KMS-11 (cell line): ENCODE measurements around the gene PCDHB5.
"Not testable (repeated sequence)": the region's sequence is repeated elsewhere in the genome, so short reads cannot be mapped to it uniquely, and the experiment has no call there.

Source experiments
- H2AFZ ChIP-seq: fragments of 200-600 bp; sonication (generic); 2 replicates; pipeline ENCODE4 v1.6.1; 2016; ENCODE audit warnings: antibody characterized with exemption, mixed run types, low read depth
- H3K27ac ChIP-seq: fragments of 200-600 bp; sonication (generic); 2 replicates; pipeline ENCODE4 v1.6.1; 2016; ENCODE audit warnings: mild to moderate bottlenecking, mixed run types
- H3K27me3 ChIP-seq: fragments of 200-600 bp; sonication (generic); 2 replicates; pipeline ENCODE4 v1.6.1; 2017; ENCODE audit warnings: mild to moderate bottlenecking, low read depth, mixed run types, moderate library complexity; ENCODE audit not compliant: insufficient read depth
- H3K36me3 ChIP-seq: fragments of 200-600 bp; sonication (generic); 2 replicates; pipeline ENCODE4 v1.6.1; 2017; ENCODE audit warnings: mild to moderate bottlenecking, mixed run types; ENCODE audit not compliant: insufficient read depth
- H3K4me1 ChIP-seq: fragments of 200-600 bp; sonication (generic); 2 replicates; pipeline ENCODE4 v1.6.1; 2016; ENCODE audit warnings: mild to moderate bottlenecking, low read depth, mixed run types; ENCODE audit not compliant: poor library complexity, severe bottlenecking
- H3K4me2 ChIP-seq: fragments of 200-600 bp; sonication (generic); 2 replicates; pipeline ENCODE4 v1.7.0; 2016; ENCODE audit warnings: mild to moderate bottlenecking, mixed run types
- H3K4me3 ChIP-seq: fragments of 200-600 bp; sonication (generic); IDR thresholded peaks from 2 replicates; pipeline ENCODE4 v1.6.1; 2017; ENCODE audit warnings: low read depth, low read length, mixed read lengths; ENCODE audit not compliant: insufficient read depth
- H3K79me2 ChIP-seq: fragments of 200-600 bp; sonication (generic); 2 replicates; pipeline ENCODE4 v1.6.1; 2016; ENCODE audit warnings: low read depth, mixed run types; ENCODE audit not compliant: insufficient read depth
- H3K9ac ChIP-seq: fragments of 200-600 bp; sonication (generic); 2 replicates; pipeline ENCODE4 v1.6.1; 2016; ENCODE audit warnings: mild to moderate bottlenecking, mixed run types
- H4K20me1 ChIP-seq: fragments of 200-600 bp; sonication (generic); 2 replicates; pipeline ENCODE4 v1.6.1; 2016; ENCODE audit warnings: mild to moderate bottlenecking, mixed run types; ENCODE audit not compliant: insufficient read depth
- TF ChIP-seq, protein P1 (sequence below): fragments of 200-600 bp; sonication (generic); conservative IDR thresholded peaks from 2 replicates; pipeline ENCODE4 v1.6.1; 2017; ENCODE audit warnings: low read depth, mild to moderate bottlenecking, antibody characterized with exemption, low read length, moderate library complexity, mixed read lengths

The PCDHB5 gene

GRCh38 chr5:141172381-141173204 lies 37.6 kb downstream of the PCDHB5 start, which contains the start of gene PCDHB7:
Gene PCDHB7 (plus strand): TSS chr5:141172644. CDS start chr5:141172836, 192 bp downstream.
- Histone ChIP-seq H3K79me2 (no peaks in the 10 kb centered on the region), H3K36me3 (no peaks in the 10 kb centered on the region), H2AFZ (no peak within 1 kb of the TSS), H4K20me1 (no peaks in the 10 kb centered on the region), H3K27ac (no peak within 1 kb of the TSS), H3K27me3 (no peaks in the 10 kb centered on the region), H3K4me3 (no peak within 1 kb of the TSS), H3K9ac (no peak within 1 kb of the TSS), H3K4me2 (no peak within 1 kb of the TSS), H3K4me1 (no peaks in the 10 kb centered on the region)
- TF ChIP-seq, protein P1, sequence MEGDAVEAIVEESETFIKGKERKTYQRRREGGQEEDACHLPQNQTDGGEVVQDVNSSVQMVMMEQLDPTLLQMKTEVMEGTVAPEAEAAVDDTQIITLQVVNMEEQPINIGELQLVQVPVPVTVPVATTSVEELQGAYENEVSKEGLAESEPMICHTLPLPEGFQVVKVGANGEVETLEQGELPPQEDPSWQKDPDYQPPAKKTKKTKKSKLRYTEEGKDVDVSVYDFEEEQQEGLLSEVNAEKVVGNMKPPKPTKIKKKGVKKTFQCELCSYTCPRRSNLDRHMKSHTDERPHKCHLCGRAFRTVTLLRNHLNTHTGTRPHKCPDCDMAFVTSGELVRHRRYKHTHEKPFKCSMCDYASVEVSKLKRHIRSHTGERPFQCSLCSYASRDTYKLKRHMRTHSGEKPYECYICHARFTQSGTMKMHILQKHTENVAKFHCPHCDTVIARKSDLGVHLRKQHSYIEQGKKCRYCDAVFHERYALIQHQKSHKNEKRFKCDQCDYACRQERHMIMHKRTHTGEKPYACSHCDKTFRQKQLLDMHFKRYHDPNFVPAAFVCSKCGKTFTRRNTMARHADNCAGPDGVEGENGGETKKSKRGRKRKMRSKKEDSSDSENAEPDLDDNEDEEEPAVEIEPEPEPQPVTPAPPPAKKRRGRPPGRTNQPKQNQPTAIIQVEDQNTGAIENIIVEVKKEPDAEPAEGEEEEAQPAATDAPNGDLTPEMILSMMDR, result no peak; the same call in 1 of the 2 replicates

GRCh38 chr5:141174291-141175104 lies 39.5 kb downstream of the PCDHB5 start:
- H3K79me2 ChIP-seq, H4K20me1 ChIP-seq, H3K4me1 ChIP-seq, H3K4me2 ChIP-seq, H2AFZ ChIP-seq, H3K36me3 ChIP-seq, H3K27me3 ChIP-seq, H3K27ac ChIP-seq, H3K4me3 ChIP-seq, H3K9ac ChIP-seq: not testable (repeated sequence)

- Histone ChIP-seq H3K27ac (no peak overlapping the region), H3K79me2 (no peaks in the 10 kb centered on the region), H3K4me2 (no peak overlapping the region), H4K20me1 (no peaks in the 10 kb centered on the region), H2AFZ (no peak overlapping the region), H3K36me3 (no peaks in the 10 kb centered on the region), H3K4me3 (no peak overlapping the region), H3K4me1 (no peaks in the 10 kb centered on the region), H3K9ac (no peak overlapping the region), H3K27me3 (no peaks in the 10 kb centered on the region)
- TF ChIP-seq, protein P1, result no peak
Measured at GRCh38 chr5:141175933-141176332, 40.9 kb downstream of the PCDHB5 start.

GRCh38 chr5:141177577-141178191 lies 42.7 kb downstream of the PCDHB5 start, which contains the start of gene PCDHB8:
Gene PCDHB8 (plus strand): TSS chr5:141177790. CDS start chr5:141178035, 245 bp downstream.
- not testable (repeated sequence) for H3K4me3 ChIP-seq, H3K27ac ChIP-seq, H3K27me3 ChIP-seq, H3K4me1 ChIP-seq, H2AFZ ChIP-seq, H3K4me2 ChIP-seq, H4K20me1 ChIP-seq, H3K36me3 ChIP-seq, H3K9ac ChIP-seq, H3K79me2 ChIP-seq

- H3K27ac ChIP-seq, H3K4me1 ChIP-seq, H3K4me2 ChIP-seq, H3K9ac ChIP-seq, H3K4me3 ChIP-seq, H2AFZ ChIP-seq, H4K20me1 ChIP-seq, H3K36me3 ChIP-seq, H3K79me2 ChIP-seq, H3K27me3 ChIP-seq: not testable (repeated sequence)
Measured at GRCh38 chr5:141179371-141179770, 44.4 kb downstream of the PCDHB5 start.

DNA sequence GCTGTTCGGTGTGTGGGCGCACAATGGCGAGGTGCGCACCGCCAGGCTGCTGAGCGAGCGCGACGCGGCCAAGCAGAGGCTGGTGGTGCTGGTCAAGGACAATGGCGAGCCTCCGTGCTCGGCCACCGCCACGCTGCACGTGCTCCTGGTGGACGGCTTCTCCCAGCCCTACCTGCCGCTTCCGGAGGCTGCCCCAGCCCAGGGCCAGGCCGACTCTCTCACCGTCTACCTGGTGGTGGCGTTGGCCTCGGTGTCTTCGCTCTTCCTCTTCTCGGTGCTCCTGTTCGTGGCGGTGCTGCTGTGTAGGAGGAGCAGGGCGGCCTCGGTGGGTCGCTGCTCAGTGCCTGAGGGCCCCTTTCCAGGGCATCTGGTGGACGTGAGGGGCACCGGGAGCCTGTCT lies 44.9 kb downstream of the PCDHB5 start:
- H3K4me1 ChIP-seq, H3K36me3 ChIP-seq, H3K27me3 ChIP-seq, H3K4me3 ChIP-seq, H3K27ac ChIP-seq, H3K79me2 ChIP-seq, H3K4me2 ChIP-seq, H2AFZ ChIP-seq, H4K20me1 ChIP-seq, H3K9ac ChIP-seq: not testable (repeated sequence)
